ENCODE measurements around the gene VAV2.

The VAV2 gene

GRCh38 chr9:133731876-133732638 lies 260.1 kb downstream of the VAV2 start:
- no peaks in the 10 kb centered on the region for H3K9me3 ChIP-seq (ENCODE audit: insufficient read depth, low read depth, low read length)
- no peaks in the 10 kb centered on the region for H3K36me3 ChIP-seq (ENCODE audit: insufficient read depth, low read length)
- peaks cover 7% of the 10 kb centered on the region; the same call in 1 of the 2 replicates for H3K4me1 ChIP-seq (ENCODE audit: insufficient read depth, low read length)
- WGBS, result 87% methylated on average over 26 of the region's 30 CpGs
- no peak overlapping the region for H3K9ac ChIP-seq (ENCODE audit: low read depth, low read length)
- no peak overlapping the region for H3K27ac ChIP-seq (ENCODE audit: low read depth, low read length)
- no peaks in the 10 kb centered on the region for H3K27me3 ChIP-seq (ENCODE audit: insufficient read depth, low read length)
- no peak overlapping the region for H3K4me3 ChIP-seq (ENCODE audit: low read length)

- Histone ChIP-seq H3K4me3 (ENCODE audit: low read length) (no peak overlapping the region), H3K36me3 (ENCODE audit: insufficient read depth, low read length) (no peaks in the 10 kb centered on the region), H3K4me1 (ENCODE audit: insufficient read depth, low read length) (peaks cover 7% of the 10 kb centered on the region; the same call in 1 of the 2 replicates), H3K9ac (ENCODE audit: low read depth, low read length) (no peak overlapping the region), H3K27ac (ENCODE audit: low read depth, low read length) (no peak overlapping the region), H3K27me3 (ENCODE audit: insufficient read depth, low read length) (no peaks in the 10 kb centered on the region), H3K9me3 (ENCODE audit: insufficient read depth, low read depth, low read length) (no peaks in the 10 kb centered on the region)
- WGBS, result 93% methylated on average over 27 of the region's 27 CpGs
Observed at GRCh38 chr9:133730994-133731715, 261.0 kb downstream of the VAV2 start.

- H3K4me3 ChIP-seq (ENCODE audit: low read length), result no peak overlapping the region
- no peak overlapping the region for H3K27ac ChIP-seq (ENCODE audit: low read depth, low read length)
- no peak overlapping the region for H3K9ac ChIP-seq (ENCODE audit: low read depth, low read length)
- no peaks in the 10 kb centered on the region for H3K27me3 ChIP-seq (ENCODE audit: insufficient read depth, low read length)
- no peaks in the 10 kb centered on the region for H3K36me3 ChIP-seq (ENCODE audit: insufficient read depth, low read length)
- H3K9me3 ChIP-seq (ENCODE audit: insufficient read depth, low read depth, low read length), result no peaks in the 10 kb centered on the region
- H3K4me1 ChIP-seq (ENCODE audit: insufficient read depth, low read length), result 0 out of 2 replicates have a peak, but pooled peaks cover under 1% of the 10 kb centered on the region
- 91% methylated on average over 19 of the region's 19 CpGs for WGBS
Observed at GRCh38 chr9:133729617-133730281, 262.4 kb downstream of the VAV2 start.

- Histone ChIP-seq H3K27ac (ENCODE audit: low read depth, low read length) (no peak overlapping the region), H3K4me1 (ENCODE audit: insufficient read depth, low read length) (no peaks in the 10 kb centered on the region), H3K9ac (ENCODE audit: low read depth, low read length) (no peak overlapping the region), H3K36me3 (ENCODE audit: insufficient read depth, low read length) (no peaks in the 10 kb centered on the region), H3K9me3 (ENCODE audit: insufficient read depth, low read depth, low read length) (no peaks in the 10 kb centered on the region), H3K4me3 (ENCODE audit: low read length) (no peak overlapping the region), H3K27me3 (ENCODE audit: insufficient read depth, low read length) (no peaks in the 10 kb centered on the region)
- 79% methylated on average over 10 of the region's 10 CpGs for WGBS
Observed at GRCh38 chr9:133728856-133729616, 263.1 kb downstream of the VAV2 start.

GRCh38 chr9:133727876-133728441 lies 264.2 kb downstream of the VAV2 start:
- no peak overlapping the region for H3K9ac ChIP-seq (ENCODE audit: low read depth, low read length)
- H3K36me3 ChIP-seq (ENCODE audit: insufficient read depth, low read length), result no peaks in the 10 kb centered on the region
- no peaks in the 10 kb centered on the region for H3K27me3 ChIP-seq (ENCODE audit: insufficient read depth, low read length)
- H3K9me3 ChIP-seq (ENCODE audit: insufficient read depth, low read depth, low read length), result no peaks in the 10 kb centered on the region
- no peak overlapping the region for H3K27ac ChIP-seq (ENCODE audit: low read depth, low read length)
- H3K4me1 ChIP-seq (ENCODE audit: insufficient read depth, low read length), result no peaks in the 10 kb centered on the region
- 92% methylated on average over 18 of the region's 18 CpGs for WGBS
- no peak overlapping the region for H3K4me3 ChIP-seq (ENCODE audit: low read length)

- 80% methylated on average over 10 of the region's 10 CpGs for WGBS
- Histone ChIP-seq H3K27ac (ENCODE audit: low read depth, low read length) (no peak overlapping the region), H3K27me3 (ENCODE audit: insufficient read depth, low read length) (no peaks in the 10 kb centered on the region), H3K9ac (ENCODE audit: low read depth, low read length) (no peak overlapping the region), H3K4me3 (ENCODE audit: low read length) (no peak overlapping the region), H3K36me3 (ENCODE audit: insufficient read depth, low read length) (no peaks in the 10 kb centered on the region), H3K4me1 (ENCODE audit: insufficient read depth, low read length) (no peaks in the 10 kb centered on the region), H3K9me3 (ENCODE audit: insufficient read depth, low read depth, low read length) (no peaks in the 10 kb centered on the region)
Observed at GRCh38 chr9:133727277-133727875, 264.7 kb downstream of the VAV2 start.

DNA sequence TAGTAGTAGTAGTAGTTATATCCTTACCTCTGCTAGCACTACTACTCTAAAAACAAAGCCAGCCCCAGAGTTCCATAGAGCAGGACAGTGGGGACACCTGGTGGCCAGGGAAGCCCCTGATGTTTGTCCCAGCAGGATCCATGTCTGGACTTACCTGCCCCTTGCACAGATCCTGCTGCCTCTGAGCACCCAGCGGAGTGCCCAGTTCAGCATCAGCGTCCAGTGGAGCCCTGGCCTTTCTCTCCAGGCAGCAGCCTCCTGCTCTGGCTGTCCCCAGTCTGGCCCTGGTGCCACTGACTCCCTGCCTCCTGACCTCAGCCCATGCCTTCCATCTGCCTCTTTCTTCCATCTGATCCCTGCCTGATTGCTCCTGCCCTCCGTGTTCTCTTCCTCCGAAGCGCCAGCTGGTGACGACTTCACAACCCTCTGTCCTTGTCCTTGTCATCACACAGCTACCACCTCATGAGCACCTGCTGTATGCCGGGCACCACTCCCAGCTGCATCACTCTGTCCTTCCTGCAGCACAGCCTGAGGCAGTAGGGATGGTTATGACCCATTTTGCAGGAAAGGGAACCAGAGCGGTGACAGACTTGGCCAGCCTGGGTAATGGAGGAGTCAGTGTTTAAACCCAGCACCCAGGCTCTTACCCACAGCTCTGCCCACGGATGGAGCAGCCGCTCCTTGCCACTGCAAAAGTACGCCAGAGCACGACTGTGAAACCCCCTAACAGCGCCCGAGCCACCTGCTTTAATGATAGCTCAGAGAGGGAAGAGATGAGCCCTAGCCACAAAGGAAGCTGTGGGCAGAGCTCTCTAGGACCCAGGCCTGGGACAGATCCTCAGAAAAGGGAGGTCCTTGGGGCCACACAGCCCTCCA lies 265.5 kb downstream of the VAV2 start:
- no peak overlapping the region for H3K4me3 ChIP-seq (ENCODE audit: low read length)
- H3K9me3 ChIP-seq (ENCODE audit: insufficient read depth, low read depth, low read length), result no peaks in the 10 kb centered on the region
- H3K9ac ChIP-seq (ENCODE audit: low read depth, low read length), result no peak overlapping the region
- no peaks in the 10 kb centered on the region for H3K36me3 ChIP-seq (ENCODE audit: insufficient read depth, low read length)
- H3K27me3 ChIP-seq (ENCODE audit: insufficient read depth, low read length), result no peaks in the 10 kb centered on the region
- WGBS, result 79% methylated on average over 14 of the region's 14 CpGs
- H3K4me1 ChIP-seq (ENCODE audit: insufficient read depth, low read length), result no peaks in the 10 kb centered on the region
- H3K27ac ChIP-seq (ENCODE audit: low read depth, low read length), result no peak overlapping the region

DNA sequence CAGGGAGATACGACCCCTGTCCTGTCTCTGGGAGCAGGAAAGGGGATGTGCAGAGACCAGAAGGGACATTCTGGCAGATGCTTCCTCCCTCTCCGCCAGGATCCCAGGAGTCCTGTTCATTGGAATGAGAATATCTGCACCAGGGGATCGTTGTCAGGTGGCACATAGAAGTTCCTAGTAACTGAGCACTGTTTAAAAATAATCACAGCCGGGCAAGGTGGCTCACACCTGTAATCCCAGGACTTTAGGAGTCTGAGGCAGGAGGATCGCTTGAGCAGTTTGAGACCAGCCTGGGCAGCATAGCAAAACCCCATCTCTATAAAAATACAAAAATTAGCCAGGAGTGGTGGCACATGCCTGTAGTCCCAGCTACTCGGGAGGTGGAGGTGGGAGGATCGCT lies 266.2 kb downstream of the VAV2 start:
- H3K9me3 ChIP-seq (ENCODE audit: insufficient read depth, low read depth, low read length), result no peaks in the 10 kb centered on the region
- 87% methylated on average over 7 of the region's 7 CpGs for WGBS

DNA sequence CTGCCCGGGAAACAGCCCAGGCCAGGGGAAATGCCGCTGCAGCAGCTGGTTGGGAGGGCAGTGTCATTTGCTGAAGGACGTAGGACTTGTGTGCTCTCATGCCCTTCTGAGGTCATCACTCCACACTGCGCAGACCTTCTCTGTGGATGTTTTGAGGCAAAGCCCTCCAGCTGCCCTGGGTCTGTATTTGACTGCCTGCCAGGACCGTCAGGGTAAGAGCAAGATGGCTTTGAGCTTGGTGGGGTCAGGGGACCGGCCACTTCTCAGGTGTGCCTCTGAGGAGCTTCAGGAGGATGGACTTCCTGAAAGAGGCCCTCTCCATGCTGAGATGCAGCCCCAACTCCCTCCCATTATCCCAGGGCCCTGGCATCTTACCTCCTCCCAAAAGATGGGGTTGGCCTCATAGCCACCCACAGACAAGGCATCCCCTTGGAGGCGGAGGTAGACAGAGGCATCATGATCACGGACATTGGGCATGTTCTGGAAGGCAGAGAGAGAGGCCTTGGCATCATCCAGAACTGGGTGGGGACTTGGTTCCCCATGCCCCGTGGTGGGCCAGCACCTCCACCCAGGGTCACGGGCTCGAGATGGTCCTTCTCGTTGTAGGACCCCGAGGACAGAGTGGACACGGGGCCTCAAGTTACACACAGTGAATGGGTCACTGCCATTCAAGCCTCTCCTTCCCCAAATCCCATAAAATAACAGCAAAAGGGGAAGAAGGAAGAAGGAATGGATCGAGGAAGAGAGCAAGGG lies 273.4 kb downstream of the VAV2 start:
- no peak overlapping the region for H3K27ac ChIP-seq (ENCODE audit: low read depth, low read length)
- H3K4me1 ChIP-seq (ENCODE audit: insufficient read depth, low read length), result peaks cover 8% of the 10 kb centered on the region; the same call in 1 of the 2 replicates
- no peaks in the 10 kb centered on the region for H3K36me3 ChIP-seq (ENCODE audit: insufficient read depth, low read length)
- H3K4me3 ChIP-seq (ENCODE audit: low read length), result no peak overlapping the region
- WGBS, result 91% methylated on average over 15 of the region's 15 CpGs
- no peak overlapping the region for H3K9ac ChIP-seq (ENCODE audit: low read depth, low read length)
- H3K27me3 ChIP-seq (ENCODE audit: insufficient read depth, low read length), result no peaks in the 10 kb centered on the region
- no peaks in the 10 kb centered on the region for H3K9me3 ChIP-seq (ENCODE audit: insufficient read depth, low read depth, low read length)

More for the DNA sequence above, 266.2 kb downstream of the VAV2 start:
- Histone ChIP-seq H3K36me3 (ENCODE audit: insufficient read depth, low read length) (no peaks in the 10 kb centered on the region), H3K9ac (ENCODE audit: low read depth, low read length) (no peak overlapping the region), H3K4me1 (ENCODE audit: insufficient read depth, low read length) (no peaks in the 10 kb centered on the region), H3K27me3 (ENCODE audit: insufficient read depth, low read length) (no peaks in the 10 kb centered on the region), H3K4me3 (ENCODE audit: low read length) (no peak overlapping the region), H3K27ac (ENCODE audit: low read depth, low read length) (no peak overlapping the region)

All from HUES64 (cell line).